ENCODE measurements around the gene FOXP1. TPM values are rescaled to one million over a fixed set of nuclear protein-coding genes. Genes with fewer than 3 reads are reported as not detected.

The FOXP1 gene
- total RNA-seq, 1 donor from 2014 or later = 195 TPM

DNA sequence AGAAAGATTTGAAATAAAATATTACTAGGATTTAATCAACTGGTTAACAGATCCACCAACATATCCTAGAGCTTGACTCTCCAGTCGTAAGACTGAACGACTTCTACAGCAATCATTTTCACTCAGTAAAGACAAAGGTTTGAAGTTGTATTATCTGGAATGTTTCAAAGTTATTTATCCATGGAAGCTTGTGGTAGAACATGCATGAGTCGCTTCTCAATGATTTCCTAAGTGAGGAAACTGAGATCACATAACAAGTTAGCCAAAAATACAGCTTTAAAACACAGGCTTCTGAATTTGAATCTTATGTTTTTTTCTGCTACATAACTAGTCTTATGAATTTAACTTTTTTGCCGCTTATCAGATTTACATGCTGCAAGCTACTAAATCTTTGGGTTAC is 241.8 kb downstream of the FOXP1 start:
- Mint-ChIP-seq H3K27ac (ENCODE audit: unreplicated experiment) (peak overlapping the region; percentile 78), H3K36me3 (ENCODE audit: unreplicated experiment) (peaks cover 7% of the 10 kb centered on the region), H3K27me3 (ENCODE audit: unreplicated experiment) (no peaks in the 10 kb centered on the region), H3K4me3 (ENCODE audit: unreplicated experiment) (no peak overlapping the region), H3K9me3 (ENCODE audit: unreplicated experiment) (peaks cover 7% of the 10 kb centered on the region), H3K4me1 (ENCODE audit: unreplicated experiment) (peaks cover 27% of the 10 kb centered on the region)
- DNase-seq (ENCODE audit: extremely low spot score, unreplicated experiment) = no peak
- TF ChIP-seq, protein P1, sequence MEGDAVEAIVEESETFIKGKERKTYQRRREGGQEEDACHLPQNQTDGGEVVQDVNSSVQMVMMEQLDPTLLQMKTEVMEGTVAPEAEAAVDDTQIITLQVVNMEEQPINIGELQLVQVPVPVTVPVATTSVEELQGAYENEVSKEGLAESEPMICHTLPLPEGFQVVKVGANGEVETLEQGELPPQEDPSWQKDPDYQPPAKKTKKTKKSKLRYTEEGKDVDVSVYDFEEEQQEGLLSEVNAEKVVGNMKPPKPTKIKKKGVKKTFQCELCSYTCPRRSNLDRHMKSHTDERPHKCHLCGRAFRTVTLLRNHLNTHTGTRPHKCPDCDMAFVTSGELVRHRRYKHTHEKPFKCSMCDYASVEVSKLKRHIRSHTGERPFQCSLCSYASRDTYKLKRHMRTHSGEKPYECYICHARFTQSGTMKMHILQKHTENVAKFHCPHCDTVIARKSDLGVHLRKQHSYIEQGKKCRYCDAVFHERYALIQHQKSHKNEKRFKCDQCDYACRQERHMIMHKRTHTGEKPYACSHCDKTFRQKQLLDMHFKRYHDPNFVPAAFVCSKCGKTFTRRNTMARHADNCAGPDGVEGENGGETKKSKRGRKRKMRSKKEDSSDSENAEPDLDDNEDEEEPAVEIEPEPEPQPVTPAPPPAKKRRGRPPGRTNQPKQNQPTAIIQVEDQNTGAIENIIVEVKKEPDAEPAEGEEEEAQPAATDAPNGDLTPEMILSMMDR (IDR thresholded peaks at IDR 0.05) = no peak

DNA sequence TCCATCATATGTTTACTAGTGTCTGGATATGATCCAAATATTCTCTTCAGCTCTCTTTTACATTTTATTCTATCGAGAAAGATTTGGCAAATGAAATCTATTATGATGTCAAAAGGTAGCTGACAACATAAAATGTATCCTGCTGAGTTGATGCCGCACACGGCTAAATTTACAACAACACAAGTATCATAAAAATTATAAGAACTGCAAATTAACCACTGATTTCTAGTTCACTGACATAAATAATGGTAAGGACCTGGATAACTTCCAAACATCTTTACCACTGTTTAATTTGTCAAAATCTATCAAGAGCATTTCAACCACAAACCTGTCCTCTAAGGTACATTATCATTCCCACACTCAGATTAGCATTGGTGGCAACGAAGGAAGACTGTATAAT is 244.5 kb downstream of the FOXP1 start:
- Mint-ChIP-seq H3K27ac (ENCODE audit: unreplicated experiment) (no peak overlapping the region), H3K4me3 (ENCODE audit: unreplicated experiment) (no peak overlapping the region), H3K36me3 (ENCODE audit: unreplicated experiment) (peaks cover 11% of the 10 kb centered on the region), H3K27me3 (ENCODE audit: unreplicated experiment) (no peaks in the 10 kb centered on the region), H3K9me3 (ENCODE audit: unreplicated experiment) (peaks cover 7% of the 10 kb centered on the region), H3K4me1 (ENCODE audit: unreplicated experiment) (peaks cover 12% of the 10 kb centered on the region)
- TF ChIP-seq, protein P1 (IDR thresholded peaks at IDR 0.05) = no peak
- DNase-seq (ENCODE audit: extremely low spot score, unreplicated experiment) = no peak

DNA sequence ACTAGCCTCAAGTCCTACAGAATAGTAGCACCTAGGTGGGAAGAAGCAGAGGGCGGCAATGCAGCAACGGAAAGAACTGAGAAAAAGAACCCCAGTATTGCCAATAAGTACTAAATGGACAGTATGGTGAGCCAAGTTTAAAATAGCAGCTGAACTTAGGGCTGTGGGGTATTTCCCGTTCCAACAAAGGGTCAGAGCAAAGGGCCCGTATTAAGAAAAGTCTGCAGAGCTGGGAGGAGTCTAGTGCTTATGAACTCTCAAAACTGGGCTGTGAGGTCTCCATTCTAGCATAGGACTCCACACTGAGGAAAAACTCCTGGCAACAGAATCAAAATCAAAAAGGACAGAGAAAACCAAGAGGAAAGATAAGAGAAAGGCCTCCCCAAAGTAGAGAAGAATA is 250.7 kb downstream of the FOXP1 start:
- Mint-ChIP-seq H3K27me3 (ENCODE audit: unreplicated experiment) (no peaks in the 10 kb centered on the region), H3K36me3 (ENCODE audit: unreplicated experiment) (peaks cover 32% of the 10 kb centered on the region), H3K9me3 (ENCODE audit: unreplicated experiment) (no peaks in the 10 kb centered on the region), H3K4me1 (ENCODE audit: unreplicated experiment) (peaks cover 2% of the 10 kb centered on the region), H3K4me3 (ENCODE audit: unreplicated experiment) (no peak overlapping the region), H3K27ac (ENCODE audit: unreplicated experiment) (no peak overlapping the region)
- DNase-seq (ENCODE audit: extremely low spot score, unreplicated experiment) = no peak
- TF ChIP-seq, protein P1 (IDR thresholded peaks at IDR 0.05) = no peak

DNA sequence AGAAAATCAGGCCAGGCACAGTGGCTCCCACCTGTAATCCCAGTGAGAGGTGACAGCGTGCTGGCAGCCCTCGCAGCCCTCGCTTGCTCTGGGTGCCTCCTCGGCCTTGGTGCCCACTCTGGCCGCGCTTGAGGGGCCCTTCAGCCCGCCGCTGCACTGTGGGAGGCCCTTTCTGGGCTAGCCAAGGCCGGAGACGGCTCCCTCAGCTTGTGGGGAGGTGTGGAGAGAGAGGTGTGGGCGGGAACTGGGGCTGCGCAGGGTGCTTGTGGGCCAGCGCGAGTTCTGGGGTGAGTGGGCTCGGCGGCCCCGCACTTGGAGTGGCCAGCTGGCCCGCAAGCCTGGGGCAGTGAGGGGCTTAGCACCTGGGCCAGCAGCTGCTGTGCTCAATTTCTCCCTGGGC is 252.6 kb downstream of the FOXP1 start:
- Mint-ChIP-seq H3K4me3 (ENCODE audit: unreplicated experiment) (no peak overlapping the region), H3K27me3 (ENCODE audit: unreplicated experiment) (no peaks in the 10 kb centered on the region), H3K9me3 (ENCODE audit: unreplicated experiment) (no peaks in the 10 kb centered on the region), H3K4me1 (ENCODE audit: unreplicated experiment) (peaks cover 2% of the 10 kb centered on the region), H3K36me3 (ENCODE audit: unreplicated experiment) (peaks cover 39% of the 10 kb centered on the region), H3K27ac (ENCODE audit: unreplicated experiment) (no peak overlapping the region)
- no peak for DNase-seq (ENCODE audit: extremely low spot score, unreplicated experiment)
- TF ChIP-seq, protein P1 (IDR thresholded peaks at IDR 0.05) = no peak

DNA sequence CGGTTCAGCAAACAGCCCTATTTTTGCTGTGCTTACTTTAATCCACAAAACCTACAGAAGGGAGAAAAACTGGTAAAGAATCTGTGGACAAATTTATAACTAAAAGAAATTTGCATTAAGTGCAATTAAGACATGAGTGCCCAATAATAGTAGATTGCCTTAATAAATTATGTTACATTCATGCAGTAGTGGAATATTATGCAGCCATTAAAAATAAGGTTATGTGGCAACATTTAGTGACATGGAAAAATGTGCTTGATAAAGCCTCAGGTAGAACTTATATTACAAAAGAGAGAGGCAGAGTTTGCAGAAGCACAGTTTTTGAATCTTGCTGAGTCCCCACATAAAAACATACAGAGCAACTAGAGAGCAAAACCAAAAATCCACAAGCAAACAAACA is 253.0 kb downstream of the FOXP1 start:
- no peak for DNase-seq (ENCODE audit: extremely low spot score, unreplicated experiment)
- H3K27me3 Mint-ChIP-seq (ENCODE audit: unreplicated experiment) = no peaks in the 10 kb centered on the region
- H3K27ac Mint-ChIP-seq (ENCODE audit: unreplicated experiment) = no peak overlapping the region
- H3K4me1 Mint-ChIP-seq (ENCODE audit: unreplicated experiment) = peaks cover 2% of the 10 kb centered on the region
- H3K4me3 Mint-ChIP-seq (ENCODE audit: unreplicated experiment) = no peak overlapping the region
- TF ChIP-seq, protein P1 (IDR thresholded peaks at IDR 0.05) = no peak
- peaks cover 39% of the 10 kb centered on the region for H3K36me3 Mint-ChIP-seq (ENCODE audit: unreplicated experiment)
- H3K9me3 Mint-ChIP-seq (ENCODE audit: unreplicated experiment) = no peaks in the 10 kb centered on the region
